ENCODE results near the gene G3BP2.
A peak's percentile ranks its signal among the peaks of the same experiment; 100 is the strongest.

Gene G3BP2

GRCh38 chr4:75637176-75637575 lies 36.0 kb downstream of the G3BP2 start:
- no peak for DNase-seq

- DNase-seq: no peak
Measured at GRCh38 chr4:75634951-75635350, 38.3 kb downstream of the G3BP2 start.

DNA sequence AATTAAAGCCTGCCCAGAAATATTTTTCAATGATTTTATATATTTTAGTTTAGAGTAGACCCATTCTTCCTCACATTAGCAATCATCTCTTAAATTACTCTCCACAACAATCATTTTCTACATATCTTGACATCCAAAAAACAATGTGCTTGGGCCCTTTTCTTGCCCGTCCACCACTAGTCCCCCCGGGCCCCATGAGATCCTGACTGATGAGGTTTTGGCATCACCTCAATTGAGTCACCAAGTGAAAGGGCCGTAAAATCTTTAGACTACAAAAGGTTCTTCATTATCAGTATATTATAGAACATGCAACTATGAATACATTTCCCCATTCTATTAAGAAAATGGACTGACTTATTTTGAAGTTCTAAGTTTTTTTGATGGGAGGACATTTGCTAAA lies 38.9 kb downstream of the G3BP2 start:
- DNase-seq: no peak

DNA sequence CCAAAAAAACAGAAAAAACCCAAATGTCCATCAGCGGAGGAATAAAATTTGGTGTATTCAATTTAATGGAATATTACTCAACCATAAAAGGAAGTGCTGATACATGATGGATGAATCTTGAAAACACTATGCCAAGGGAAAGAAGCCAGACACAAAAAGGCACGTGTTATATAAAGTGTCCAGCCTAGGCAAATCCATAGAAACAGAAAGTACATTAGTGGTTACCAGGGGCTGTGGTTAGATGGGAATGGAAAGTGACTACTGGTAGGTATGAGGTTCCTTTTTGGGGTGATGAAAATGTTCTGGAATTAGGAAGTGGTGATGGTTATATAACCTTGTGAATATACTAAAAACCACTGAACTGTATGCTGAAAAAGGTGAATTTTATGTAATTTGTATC lies 39.4 kb downstream of the G3BP2 start:
- DNase-seq: no peak

GRCh38 chr4:75630937-75631329 lies 42.3 kb downstream of the G3BP2 start:
- DNase-seq: no peak

DNA sequence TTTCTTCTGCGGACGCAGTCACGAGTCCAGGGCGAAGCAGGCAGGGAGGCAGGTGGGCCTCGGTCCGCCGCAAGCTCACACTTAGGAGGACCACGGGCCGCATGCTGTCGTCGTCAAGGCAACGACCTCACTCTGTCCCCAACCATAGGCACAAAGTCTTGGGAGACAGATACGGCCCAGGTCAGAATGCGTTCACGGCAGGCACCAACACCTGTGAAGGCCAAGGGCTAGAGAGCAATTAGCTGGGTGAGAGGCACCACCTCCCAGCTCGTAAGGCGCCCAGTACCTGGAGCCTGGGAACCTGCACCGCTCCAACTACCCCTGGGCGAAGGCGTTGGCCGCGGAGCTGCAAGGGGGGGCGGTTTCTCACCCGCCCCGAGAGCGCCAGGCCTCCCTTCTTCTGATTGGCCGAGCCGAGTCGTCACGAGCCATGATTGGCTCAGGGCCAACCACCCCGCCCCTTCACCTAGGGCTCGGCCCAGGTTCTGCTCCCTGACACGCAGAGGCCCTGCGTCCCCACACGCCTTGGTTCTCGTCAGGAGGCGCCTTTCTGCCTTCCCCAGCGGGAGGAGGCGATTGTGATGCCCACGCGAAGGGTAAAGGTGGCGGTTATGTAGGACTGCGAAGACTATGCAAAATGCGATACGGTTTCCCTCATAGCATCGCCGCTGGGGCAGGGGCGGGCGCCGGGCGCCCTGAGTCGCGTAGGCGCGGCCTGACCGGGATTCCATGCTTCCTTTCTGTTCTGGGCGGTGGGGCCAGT lies 42.9 kb downstream of the G3BP2 start, which contains the start of gene CDKL2:
TSS of gene CDKL2 (minus strand) at position 355 of the 763 bp plus-strand sequence. CDS start 4,540 bp downstream, outside the sequence.
- DNase-seq: peak; percentile 94

GRCh38 chr4:75629239-75629638 lies 44.0 kb downstream of the G3BP2 start:
- no peak for DNase-seq

- DNase-seq: no peak
Measured at GRCh38 chr4:75623026-75623425, 50.2 kb downstream of the G3BP2 start.

DNA sequence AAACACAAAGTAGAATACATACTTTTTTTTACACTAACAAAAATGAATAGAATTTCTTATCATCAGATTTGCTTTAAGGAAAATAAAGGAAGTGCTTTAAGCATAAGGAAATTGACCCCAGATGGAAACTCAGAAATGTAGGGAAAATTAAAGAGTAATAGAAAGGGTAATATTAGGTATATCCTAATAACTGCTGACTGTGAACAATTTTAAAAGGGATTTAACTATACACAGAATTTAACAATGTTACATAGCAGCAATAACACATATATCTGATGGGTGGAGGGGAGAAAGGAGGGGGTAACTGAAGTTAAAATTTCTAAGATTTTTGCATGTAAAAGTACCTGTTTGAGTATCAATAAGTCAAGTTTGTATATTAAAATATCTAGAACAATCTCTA lies 51.5 kb downstream of the G3BP2 start:
- no peak for DNase-seq

DNA sequence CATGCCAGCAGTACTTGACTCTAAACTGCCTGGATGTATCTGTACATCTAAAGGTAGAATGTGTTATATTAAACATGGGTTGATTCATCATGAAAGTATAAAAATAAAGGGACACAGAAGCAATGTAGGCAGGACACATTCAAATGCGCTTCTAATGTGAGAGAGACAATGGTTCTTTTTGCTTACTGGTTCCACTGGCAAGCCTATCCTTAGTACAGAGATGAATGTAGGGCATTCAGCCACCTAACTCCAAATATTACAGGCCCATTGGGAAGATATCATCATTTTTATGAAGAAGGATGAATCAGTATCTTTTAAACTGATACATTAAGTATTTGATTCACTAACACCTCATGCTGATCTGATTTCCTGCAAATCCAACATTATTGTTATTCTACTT lies 60.9 kb downstream of the G3BP2 start:
- DNase-seq: no peak

- no peak for DNase-seq
Measured at GRCh38 chr4:75605928-75606327, 67.3 kb downstream of the G3BP2 start.

DNA sequence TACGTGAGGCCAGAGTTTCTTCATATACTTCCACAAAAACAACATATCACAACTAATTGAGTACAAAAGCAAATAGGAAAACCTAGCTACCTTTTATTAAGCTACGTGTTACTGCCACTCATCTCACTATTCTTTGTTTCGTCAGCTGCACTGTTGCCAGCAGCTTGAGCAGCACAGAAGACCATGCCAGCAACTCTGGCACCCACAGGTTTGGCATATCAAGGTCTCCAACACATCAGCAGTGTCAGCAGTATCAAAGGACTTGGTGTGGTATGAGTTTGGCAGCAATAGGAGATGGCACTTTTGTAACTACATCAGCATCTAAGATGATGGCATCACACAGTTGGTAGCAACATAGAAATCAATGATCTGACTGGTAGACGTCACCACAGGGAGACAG lies 73.6 kb downstream of the G3BP2 start:
- no peak for DNase-seq

DNA sequence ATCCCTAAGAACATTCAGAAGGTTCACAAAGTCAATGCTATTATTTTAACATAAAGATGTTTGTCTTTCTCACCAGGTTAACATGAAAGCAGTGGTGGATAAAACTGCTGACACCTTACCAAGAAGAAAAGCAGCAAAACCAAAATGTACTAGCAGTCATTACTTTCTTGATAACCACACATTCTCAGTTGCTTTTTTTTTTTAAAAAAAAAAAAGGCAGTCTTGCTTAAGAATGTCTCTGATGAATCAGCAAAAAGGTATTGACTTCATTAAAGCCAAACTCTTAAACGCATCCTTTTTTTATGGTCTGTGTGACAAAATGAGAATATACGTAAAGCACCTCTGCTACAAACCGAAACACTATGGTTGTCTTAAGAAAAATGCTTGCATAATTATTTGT lies 74.8 kb downstream of the G3BP2 start:
- no peak for DNase-seq

DNA sequence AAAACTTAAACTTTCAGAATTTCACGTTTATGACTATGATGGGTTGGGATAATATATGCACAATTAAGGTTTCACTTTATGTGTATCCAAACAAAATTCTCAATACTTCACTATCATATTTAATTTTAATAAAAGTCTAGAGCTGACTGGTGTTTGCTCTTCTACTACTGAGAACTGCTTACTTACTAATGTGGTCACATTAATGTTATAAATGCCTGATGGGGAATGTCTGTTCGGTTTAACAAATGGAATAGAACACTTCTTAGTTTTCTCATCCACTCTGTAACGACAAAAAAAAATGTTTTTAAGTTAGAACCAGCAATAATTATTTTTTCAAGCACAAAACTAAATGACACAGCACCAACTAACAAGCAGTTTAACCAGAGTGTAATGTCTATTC lies 77.2 kb downstream of the G3BP2 start:
- no peak for DNase-seq

GRCh38 chr4:75593393-75593792 lies 79.8 kb downstream of the G3BP2 start:
- no peak for DNase-seq
